DMS79 treated with DMSO at 0.1 percent for 48 hours (cell line): ENCODE measurements around the gene ANKRD24.
A peak's percentile ranks its signal among the peaks of the same experiment; 100 is the strongest.
"Not testable (repeated sequence)": the region's sequence is repeated elsewhere in the genome, so short reads cannot be mapped to it uniquely, and the experiment has no call there.

ENCODE experiments used
- DNase-seq: peaks from one replicate; lab custom pipeline; 2025; lab: John Stamatoyannopoulos, UW

Gene ANKRD24

DNA sequence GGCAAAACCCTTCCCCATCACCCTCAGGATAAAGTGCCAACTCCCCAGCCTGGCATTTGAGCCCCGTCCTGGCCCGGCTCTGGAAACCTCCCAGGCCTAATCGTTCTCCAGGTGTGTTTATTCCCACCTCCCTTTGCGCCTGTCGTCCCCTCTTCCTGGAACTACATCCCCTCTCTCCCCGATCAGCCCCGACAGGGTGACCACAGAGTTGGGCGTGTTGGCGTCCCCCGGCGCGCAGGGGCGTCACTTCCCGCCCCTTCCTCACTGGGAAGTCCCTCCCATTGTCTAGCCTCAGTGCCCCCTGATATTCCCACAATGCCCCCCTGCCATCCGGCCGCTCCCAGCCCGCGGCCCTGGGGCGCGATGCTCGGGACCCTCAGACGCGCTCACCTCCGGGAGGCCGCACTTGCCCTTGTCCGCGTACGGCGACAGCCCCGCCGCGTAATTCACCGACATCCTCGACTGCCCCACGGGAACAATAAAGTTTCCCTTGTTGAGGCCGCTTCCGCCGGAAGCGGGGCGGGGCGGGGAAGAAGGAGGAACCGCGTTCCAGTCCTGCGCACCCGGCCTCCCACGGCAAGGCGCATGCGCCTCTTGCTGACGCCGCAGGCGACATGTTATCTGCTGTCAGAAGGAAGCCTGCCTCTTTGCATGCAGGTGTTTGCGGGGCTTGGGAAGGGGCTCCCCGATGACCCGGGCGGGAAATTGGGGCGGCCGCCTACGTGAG is at the start of gene ANKRD24, which contains the start of gene SIRT6:
Gene ANKRD24, plus strand, starts transcription at position 606 of the 727 bp plus-strand sequence. CDS start 3,737 bp downstream, outside the sequence.
Gene SIRT6, minus strand, starts transcription at position 480 of the 727 bp plus-strand sequence. Its CDS starts 24 bp downstream, at position 456.
- peak; percentile 86 for DNase-seq

DNA sequence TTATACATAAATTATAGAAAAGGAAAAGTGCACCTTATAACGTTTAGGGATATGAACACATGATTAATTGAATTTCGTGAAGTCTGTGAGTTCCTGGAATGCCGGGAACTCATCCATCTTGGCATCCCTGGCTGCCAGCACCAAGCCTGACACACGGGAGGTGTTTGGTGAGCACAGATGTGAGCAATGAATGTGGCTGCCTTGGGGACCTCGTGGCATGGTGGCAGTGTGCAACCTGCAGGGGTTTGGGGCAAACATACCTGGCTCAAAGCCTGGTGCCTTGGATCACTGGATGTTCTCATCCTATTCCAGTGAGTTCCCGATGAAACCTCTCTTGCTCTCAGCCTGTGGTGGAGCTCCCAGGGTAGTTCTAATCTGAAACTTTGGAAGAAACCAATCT is 48.1 kb upstream of the ANKRD24 start:
- DNase-seq: no peak

DNA sequence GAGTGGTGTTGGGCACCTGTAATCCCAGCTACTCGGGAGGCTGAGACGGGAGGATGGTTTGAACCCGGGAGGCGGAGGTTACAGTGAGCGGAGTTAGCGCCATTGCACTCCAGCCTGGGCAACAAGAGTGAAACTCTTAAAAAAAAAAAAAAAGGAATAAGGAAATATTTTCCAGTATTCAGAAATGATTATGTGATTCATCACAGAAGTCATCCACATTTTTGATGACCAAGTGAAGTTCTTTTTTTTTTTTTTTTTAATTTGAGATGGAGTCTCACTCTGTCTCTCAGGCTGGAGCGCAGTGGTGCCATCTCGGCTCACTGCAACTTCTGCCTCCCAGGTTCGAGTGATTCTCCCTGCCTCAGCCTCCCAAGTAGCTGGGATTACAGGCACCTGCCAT is 47.1 kb upstream of the ANKRD24 start:
- DNase-seq: not testable (repeated sequence)

DNA sequence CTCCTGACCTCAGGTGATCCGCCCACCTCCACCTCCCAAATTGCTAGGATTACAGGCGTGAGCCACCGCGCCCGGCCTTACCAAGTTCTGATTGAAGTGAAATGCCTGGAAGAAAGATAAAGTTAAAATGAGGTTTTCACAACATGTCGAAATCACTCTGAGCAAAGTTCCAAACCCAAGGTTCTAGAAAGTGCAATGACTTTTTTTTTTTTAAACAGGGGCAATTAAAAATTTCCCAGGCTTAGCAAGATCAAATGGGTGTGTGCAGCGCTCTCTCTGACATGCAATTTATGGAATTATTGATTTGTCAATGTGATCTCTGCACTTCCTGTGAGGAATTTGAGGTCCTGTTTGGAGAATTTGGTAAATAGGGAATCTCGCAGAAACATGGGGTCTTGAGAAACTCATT is 45.8 kb upstream of the ANKRD24 start:
- no peak for DNase-seq

DNA sequence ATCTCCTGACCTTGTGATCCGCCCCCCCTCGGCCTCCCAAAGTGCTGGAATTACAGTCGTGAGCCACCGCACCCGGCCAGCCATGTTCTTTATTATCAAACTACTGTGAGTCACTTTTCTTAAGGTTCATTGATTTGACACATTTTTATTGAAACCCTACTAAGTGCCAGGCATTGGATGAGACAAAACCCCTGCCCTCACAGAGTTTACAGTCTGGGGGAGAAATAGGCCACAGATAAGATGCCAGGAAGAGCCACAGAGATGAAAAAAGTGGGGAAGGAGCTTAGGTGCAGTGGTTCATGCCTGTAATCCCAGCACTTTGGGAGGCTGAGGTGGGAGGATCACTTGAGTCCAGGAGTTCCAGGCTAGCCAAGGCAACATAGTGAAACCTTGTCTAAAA is 44.0 kb upstream of the ANKRD24 start:
- no peak for DNase-seq

DNA sequence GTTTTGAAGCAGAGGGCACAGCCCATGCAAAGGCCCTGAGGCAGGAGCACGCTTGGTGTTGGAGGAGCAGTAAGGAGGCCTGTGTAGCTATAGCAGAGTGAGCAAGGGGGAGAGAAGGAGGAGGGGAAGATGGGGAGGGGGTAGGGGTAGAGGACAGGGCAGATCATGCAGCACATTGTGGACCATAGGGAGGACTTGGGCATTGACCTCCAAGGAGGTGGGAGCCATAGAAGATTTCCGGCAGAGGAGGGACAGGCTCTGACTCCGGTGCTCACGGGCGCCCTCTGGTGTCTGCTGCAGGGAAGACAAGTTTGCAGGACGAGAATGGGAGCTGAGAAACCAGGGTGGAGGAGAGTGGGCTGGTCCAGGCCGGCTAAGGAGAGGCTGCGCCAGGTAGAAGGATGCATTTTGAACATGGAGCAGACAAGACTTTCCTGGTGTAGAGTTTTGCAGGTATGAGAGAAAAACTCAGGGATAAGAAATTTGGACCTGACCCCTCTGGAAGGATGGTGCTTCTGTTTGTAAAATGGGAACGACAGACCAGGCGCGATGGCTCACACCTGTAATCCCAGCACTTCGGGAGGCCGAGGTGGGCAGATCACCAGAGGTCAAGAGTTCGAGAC is 42.8 kb upstream of the ANKRD24 start:
- peak; percentile 22 for DNase-seq

DNA sequence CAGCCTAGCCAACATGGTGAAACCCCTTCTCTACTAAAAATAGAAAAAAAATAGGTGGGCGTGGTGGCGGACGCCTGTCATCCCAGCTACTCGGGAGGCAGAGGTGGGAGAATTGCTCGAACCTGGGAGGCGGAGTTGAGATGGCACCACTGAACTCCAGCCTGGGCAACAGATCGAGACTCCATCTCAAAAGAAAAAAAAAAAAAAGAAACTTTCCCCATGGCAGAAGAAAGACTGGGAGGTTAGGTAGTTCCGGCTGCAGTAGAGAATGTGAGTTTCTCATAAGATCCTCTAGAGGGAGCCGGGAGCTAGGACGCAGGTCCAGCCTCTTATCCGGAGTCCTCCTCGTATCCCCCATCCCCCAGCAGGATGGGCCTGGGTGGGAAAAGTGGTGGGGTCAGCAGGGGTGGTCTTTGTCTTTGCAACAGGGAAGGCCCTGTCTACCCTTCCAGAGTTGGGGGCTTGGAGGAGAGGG is 42.2 kb upstream of the ANKRD24 start:
- peak; percentile 32 for DNase-seq

DNA sequence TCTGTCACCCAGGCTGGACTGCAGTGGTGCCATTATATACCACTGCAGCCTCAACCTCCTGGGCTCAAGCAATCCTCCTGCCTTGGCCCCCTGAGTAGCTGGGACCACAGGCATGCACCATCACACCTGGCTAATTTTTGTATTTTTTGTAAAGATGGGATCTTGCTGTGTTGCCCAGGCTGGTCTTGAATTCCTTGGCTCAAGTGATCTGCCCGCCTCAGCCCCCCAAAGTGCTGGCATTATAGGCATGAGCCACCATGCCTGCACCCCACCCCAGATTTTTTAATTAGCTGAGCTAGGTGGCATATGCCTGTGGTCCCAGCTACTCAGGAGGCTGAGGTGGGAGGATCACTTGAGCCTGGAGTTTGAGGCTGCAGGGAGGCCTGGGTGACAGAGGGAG is 39.6 kb upstream of the ANKRD24 start:
- DNase-seq: not testable (repeated sequence)

DNA sequence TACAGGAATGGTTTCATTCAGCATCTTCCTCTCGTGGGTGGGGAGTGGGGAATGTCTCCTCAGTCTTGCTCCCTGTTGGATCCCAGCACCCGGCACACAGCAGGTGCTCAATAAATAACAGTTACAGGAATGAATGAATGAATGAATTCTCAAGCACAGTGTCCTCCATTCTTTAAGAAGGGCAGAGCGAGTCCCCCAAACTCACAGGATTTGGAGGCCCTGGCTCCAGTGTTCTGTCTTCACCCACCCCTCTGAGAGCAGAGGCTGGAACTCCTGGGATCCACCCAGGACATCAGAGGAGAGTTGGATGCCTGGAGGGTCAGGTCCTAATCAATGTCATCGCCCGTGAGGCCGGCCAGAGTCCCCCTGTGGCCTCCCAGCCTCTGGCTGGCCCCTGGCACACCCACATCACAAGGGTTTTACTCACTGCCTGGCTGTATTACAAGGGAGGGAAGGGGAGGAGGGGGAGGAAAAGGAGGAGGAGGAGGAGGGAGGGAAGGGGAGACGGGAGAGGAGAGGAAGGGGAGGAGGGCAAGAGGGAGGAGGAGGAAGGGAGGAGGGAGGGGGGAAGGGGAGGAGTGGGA is 37.7 kb upstream of the ANKRD24 start:
- no peak for DNase-seq

DNA sequence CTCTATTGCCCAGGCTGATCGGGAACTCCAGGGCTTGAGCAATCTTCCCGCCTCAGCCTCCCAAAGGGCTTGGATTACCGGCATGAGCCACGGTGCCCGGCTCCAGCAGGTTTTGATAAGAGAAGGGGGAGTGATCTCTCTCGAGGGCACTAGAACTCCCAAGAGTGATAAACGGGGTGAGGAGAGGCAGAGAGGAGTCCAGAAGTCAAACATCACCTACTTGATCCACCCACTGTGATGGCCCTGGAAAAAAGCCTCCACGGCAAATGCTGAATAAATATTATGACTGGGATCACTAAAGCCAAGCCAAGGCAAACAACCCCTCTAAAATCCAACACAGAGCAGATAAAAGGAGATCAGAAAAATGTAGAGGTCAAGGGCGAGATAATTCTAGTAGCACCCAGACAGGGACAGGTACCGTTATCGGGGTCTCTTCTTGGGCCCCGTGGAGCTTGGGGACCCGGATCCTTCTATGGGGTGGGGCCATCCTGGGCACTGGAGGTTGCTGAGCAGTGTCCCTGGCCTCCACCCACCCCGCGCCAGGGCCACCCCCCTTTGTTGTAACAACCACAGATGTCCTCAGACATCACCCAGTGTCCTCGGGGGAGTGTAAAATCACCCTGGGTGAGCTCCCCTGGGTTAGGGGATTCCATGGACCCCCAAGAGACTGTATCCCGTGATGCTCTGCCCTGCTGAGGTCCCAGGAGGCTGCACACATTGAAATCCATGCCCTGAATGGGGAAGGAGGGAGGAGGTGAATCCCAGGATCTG is 32.8 kb upstream of the ANKRD24 start:
- DNase-seq: no peak

DNA sequence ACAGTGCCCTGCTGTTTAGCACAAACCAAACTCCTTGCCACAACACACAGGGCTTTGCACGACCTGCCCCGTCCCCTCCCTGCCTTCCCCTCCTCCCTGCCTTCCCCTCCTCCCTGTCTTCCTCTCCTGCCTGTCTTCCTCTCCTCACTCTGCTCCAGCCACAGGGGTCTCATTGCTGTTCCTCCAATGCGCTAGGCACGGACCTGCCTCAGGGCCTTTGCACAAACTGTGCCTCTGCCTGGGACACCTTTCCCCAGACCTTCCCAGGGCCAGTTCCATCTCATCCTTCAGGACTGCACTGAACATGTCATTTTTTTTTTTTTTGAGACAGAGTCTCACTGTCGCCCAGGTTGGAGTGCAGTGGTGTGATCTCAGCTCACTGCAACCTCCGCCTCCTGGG is 30.9 kb upstream of the ANKRD24 start:
- DNase-seq: no peak

DNA sequence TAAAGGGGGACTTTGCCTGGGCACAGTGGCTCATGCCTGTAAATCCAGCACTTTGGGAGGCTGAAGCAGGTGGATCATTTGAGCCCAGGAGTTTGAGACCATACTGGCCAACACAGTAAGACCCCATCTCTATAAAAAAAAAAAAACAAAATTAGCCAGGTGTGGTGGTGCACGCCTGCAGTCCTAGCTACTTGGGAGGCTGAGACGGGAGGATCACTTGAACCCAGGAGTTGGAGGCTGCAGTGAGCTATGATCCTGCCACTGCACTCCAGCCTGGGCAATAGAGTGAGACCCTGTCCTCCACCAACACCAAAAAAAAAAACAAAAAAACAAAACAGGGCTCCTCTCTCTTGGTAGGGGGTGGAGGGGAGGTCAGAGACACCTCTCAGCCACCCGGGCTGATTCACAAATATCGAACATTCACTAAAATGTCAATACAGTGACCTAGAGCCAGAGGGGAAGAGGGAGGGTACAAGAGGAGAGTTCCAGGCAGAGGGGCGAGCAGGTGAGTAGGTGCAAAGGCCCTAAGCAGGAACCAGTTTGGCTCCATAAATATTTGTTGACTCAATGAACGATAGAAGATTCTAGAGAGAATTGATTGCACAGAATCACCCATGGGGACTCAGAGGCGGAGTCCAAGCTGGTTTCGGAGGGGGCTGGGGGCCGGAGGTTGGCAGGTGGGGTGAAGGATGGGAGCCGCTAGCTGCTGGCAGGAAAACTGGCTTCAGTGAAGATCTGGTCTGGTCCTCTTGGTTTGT is 30.1 kb upstream of the ANKRD24 start:
- DNase-seq: no peak

DNA sequence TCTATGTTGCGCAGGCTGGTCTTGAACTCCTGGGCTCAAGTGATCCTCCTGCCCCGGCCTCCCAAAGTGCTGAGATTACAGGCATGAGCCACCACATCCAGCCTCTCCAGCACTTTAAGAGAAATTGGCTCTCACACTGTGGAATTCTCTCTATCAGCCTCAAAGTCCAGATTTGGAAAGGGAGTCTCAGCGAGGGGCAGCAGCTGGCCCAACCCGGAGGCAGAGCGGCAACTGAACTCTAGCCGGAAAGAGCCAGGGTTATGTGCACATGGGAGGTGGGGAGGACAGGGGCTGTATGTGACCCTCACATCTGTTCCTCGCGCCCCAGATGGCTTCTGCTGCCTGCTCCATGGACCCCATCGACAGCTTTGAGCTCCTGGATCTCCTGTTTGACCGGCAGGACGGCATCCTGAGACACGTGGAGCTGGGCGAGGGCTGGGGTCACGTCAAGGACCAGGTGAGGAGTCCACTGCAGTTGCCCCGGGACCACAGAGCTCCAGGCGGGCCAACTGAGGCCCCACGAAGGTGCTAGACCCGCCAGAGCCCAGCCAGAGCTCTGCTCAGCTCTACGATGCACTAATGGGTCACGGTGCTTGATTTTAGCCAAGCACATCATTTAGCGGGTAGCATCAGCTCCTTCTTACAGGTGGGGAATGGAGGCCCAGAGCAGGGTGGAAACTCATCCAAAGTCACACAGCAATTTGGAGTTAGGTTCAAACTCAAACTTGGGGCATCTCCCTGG is 27.7 kb upstream of the ANKRD24 start:
- no peak for DNase-seq

DNA sequence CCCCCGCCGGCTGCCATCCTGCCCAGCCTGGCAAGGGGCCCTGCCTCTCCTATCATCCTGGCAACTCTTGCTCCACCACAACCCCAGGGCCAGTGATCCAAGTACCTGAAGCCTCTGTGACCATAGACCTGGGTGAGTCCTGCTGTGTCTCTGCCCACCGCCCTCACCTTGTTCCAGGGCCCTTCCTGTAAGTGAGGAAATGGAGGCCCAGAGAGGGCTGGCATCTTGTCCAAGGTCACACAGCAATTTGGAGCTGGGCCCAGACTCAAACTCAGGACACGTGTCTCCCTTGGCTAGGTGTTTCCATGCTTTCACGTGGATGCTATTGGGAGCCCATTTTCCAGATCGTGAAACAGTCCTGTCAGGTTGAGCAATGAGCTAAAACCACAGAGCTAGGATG is 25.3 kb upstream of the ANKRD24 start:
- no peak for DNase-seq

DNA sequence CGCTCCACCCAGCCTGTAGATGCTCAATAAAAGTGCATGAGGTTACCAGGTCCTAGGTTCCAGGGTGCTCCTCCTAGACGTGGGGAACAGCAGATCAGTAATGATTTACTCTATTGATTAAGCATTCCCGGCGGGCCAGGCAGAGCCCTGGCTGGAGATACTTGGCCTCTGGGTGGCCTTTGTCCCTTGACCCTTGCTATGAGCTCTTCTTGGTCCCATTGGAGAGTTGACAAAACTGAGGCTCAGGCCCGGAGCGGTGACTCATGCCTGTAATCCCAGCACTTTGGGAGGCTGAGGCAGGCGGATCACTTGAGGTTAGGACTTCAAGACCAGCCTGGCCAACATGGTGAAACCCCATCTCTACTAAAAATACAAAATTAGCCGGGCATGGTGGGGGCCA is 24.5 kb upstream of the ANKRD24 start:
- DNase-seq: not testable (repeated sequence)

DNA sequence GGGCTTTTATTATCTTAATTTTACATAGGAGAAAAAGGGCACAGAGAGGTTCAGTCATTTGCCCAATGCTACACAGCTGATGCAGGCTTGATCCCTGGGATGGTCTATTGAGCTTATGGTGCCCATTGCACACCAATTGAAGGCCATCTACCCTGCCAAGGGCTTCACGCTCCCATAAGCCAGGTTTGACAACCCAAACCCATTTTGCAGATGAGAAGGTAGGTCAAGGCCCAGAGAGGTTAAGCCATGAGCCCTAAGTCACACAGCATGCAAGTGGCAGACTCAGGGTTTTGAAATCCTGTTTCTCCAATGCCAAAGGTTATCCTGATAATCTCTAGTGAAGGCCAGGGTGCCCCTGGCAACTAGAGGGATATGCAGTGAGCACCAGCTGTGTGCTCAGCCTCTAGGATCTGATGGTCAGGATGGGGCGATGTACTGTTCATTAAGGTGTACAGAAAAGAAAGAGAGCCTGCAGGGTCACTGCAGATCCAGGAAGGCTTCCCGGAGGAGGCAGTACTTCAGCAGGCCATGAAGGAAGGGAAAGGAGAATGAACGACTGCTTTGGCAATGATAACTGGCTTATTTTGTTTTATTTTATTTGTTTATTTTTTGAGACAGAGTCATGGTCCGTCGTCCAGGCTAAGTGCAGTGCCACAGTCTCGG is 20.9 kb upstream of the ANKRD24 start:
- no peak for DNase-seq

DNA sequence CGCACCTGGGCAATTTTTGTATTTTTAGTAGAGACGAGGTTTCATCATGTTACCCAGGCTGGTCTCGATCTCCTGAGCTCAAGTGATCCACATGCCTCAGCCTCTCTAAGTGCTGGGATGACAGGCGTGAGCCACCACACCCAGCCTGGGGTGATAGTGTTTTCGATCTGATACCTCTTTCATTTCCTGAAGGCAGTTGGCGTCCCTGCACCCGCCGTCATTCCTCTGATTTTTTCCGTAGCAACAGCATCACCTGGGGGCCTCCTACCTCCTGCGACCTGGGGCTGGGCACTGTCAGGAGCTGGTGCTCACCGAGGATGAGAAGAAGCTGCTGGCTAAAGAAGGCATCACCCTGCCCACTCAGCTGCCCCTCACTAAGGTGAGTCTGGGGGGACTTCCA is 18.2 kb upstream of the ANKRD24 start:
- no peak for DNase-seq

DNA sequence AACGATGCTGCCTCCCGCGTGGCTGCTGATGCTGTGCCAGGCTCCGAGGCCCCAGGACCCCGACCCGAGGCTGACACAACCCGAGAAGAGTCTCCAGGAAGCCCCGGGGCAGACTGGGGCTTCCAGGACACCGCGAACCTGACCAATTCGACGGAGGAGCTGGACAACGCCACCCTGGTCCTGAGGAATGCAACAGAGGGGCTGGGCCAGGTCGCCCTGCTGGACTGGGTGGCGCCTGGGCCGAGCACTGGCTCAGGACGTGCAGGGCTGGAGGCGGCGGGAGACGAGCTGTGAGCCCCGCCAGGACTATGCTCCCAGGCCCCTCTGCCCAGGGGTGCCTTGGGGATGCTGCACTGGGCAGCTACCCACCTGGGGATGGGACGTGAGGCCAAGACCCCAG is 10.8 kb upstream of the ANKRD24 start:
- DNase-seq: no peak

DNA sequence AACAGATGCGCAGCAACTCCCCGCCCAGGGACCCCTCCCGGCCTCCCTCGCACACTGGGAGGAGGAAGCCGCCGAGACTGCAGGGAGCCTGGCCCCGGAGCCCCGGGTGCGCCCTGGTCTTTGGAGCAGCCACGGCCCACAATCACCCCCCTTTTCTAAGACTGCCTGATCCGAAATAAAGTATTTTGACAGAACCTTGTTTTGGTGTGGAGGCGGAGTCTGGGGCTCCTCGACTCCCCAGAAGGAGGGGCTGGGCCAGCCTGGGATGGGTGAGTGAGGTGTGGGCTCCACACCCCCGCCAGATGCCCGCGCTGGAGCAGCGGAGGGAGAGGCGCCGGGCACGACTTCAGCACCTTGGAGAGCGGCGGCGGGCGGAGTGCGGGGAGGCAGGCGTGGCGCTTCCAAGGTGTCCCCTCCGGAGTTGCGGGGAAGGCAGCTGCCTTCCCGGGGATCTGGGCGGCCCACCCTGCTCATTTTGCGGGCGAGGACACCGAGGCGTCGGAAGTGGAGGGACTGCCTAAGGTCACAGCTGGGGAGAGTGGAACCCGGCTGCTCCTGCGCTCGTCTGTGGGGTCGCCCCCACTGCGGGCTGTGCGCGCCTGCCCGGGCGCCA is 9.5 kb upstream of the ANKRD24 start:
- peak; percentile 15 for DNase-seq
